HG03280 (cell line): Measurements from ENCODE around the gene THOC3.
A peak's percentile ranks its signal among the peaks of the same experiment; 100 is the strongest.
"Not testable (repeated sequence)": the region's sequence is repeated elsewhere in the genome, so short reads cannot be mapped to it uniquely, and the experiment has no call there.

Experiments used
- ATAC-seq: cut with Tn5 transposase; IDR thresholded peaks from one replicate; pipeline ENCODE4 v1.9.1; 2021; ENCODE audit warnings: mild to moderate bottlenecking, moderate library complexity; ENCODE audit not compliant: unreplicated experiment

The THOC3 gene

DNA sequence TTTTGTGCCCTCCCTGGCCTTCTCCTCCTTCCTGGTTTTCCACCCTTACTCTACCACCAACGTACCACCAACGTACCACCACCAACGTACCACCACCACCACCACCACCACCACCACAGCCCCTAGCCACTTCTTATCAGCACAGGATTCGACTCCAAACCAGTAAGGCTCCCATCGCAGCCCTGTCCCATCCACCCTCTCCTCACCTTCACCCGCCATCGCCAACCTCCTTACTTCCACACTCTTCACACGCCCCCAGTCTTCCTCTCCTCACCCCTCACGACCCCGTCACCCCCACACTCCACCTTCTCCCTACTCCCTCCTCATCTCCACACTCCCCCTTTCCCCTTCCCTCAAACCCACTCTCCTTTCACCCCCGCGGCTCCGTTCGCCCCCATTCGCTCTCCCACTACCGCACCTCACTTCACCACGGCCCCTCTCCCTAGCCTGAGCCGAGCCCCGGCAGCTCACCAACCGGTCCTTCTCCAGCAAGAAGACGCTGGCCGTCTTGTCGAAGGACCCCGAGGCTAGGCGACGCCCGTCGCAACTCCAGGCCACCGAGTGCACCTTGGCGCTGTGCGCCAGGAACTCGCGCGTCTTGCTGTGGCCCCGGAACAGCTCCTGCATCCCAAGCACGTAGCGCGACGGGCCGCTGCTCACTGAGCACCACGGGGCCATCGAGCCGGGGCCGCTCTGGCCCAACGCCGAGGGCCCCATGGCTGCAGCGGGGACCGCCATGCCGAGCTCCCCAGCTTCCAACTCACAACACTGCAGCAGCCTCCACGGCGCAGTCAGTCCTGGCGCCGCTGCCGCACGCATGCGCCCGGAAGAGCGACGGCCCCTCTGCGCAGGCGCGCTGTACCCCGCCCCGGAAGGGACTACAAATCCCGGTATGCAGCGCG is at the start of gene THOC3:
Gene THOC3 (minus strand): TSS at position 845 of the 902 bp plus-strand sequence. CDS start 107 bp downstream, at position 738.
- ATAC-seq: peak; percentile 98

GRCh38 chr5:176017324-176017723 is 49.2 kb upstream of the THOC3 start:
- ATAC-seq: not testable (repeated sequence)

DNA sequence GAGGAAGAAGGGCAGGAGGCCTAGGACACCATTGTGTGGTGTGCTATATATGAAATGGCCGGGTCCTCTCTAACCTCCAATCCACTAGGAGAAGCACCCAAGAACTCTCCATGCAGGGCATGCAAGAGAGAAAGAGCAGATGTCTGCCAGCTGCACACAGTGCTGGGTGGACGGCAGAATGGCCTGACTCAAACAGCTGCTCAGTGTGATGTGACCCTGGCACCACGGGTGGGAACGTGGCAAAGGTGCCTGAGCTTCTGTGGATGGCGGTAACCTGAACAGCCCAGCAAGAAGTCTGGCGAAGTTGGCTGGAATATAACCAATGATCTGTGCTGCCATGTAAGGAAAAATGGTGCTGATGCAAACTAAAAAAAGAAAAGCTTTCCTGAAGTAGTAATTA is 46.2 kb upstream of the THOC3 start:
- ATAC-seq: not testable (repeated sequence)

GRCh38 chr5:176011088-176011487 is 43.0 kb upstream of the THOC3 start:
- not testable (repeated sequence) for ATAC-seq

DNA sequence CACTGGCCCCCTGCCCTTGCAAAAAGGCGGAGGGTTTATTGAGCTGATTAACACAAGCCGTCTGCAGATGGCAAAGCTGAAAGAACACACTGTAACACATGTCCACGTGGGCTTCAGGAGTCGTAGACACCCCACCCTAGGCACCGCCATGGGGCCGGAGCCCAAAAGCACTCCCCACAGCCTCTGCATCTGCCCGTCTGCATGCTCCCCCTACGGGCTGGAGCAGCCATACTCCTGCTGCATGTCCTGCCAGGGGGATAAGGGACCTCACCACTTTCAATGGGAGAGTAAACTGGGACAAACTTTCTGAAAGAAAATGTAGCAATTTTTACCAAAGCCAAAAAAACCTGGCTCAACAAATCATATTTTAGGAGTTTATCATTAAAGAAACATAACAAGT is 42.1 kb upstream of the THOC3 start:
- ATAC-seq: not testable (repeated sequence)

- not testable (repeated sequence) for ATAC-seq
Measured at GRCh38 chr5:176007220-176007619, 39.1 kb upstream of the THOC3 start.

GRCh38 chr5:176006819-176007218 is 38.7 kb upstream of the THOC3 start:
- ATAC-seq: not testable (repeated sequence)

GRCh38 chr5:175997979-175998378 is 29.9 kb upstream of the THOC3 start:
- ATAC-seq: not testable (repeated sequence)

DNA sequence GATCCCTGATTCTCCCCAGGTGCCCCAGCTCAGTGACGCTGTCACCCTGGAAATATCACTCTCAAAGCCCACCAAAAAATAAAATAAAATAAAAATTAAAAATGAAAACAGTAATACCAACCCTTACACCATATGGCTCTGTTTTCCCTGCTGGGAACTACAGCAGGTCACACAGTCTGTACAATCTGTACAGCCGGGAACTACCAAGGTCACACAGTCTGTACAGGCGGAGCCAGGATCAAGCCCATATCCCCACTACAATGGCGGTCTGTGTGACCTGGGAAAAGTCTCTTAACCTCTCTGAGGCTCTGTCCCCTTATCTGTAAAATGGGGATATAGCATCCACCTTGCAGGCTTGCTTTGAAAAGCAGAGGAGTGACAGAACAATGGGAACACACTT is 29.4 kb upstream of the THOC3 start:
- ATAC-seq: not testable (repeated sequence)

DNA sequence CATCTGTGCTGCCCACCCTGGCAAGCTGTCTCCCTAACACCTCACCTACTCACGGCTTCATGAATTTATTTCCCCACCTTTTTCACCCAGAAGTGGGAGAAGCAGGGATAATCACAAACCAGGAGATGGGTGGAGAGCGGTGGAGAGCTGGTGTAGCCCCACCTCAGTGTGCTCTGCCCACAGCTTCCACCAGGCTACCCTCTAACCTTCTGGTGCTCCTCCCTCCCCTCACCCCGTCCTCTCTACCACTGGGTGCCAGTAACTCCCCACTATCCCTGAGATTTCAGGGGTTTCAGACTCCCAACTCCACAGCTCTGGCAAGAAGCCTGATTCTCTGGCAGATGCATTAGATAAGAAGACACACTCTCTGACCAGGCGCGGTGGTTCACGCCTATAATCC is 28.7 kb upstream of the THOC3 start:
- ATAC-seq: not testable (repeated sequence)

- not testable (repeated sequence) for ATAC-seq
Measured at GRCh38 chr5:175995506-175995905, 27.4 kb upstream of the THOC3 start.

- ATAC-seq: not testable (repeated sequence)
Measured at GRCh38 chr5:175979371-175979995, 11.4 kb upstream of the THOC3 start.

DNA sequence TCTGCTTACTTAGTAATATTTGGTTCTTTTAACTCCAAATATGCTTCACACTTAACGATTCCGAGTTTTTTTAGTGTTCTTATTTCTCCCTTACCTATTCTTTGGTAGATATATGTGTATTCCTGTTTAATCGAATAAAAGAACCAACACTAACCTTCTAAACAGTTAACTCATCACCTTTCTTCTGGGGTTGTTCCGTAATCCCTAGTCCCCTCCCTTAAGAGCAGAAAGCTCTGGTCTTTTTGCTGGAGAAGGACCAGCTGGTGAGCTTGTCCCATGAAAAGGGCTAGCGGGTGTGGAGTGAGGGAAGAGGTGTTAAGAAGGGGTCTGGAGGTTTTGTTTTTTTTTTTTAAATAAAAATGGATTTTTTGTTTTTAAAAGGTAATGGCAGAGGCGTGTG is 266 bp upstream of the THOC3 start:
- ATAC-seq: peak; percentile 31

- ATAC-seq: not testable (repeated sequence)
Measured at GRCh38 chr5:175962329-175962728, 5.8 kb downstream of the THOC3 start.

- not testable (repeated sequence) for ATAC-seq
Measured at GRCh38 chr5:175960228-175960627, 7.9 kb downstream of the THOC3 start.

GRCh38 chr5:175958515-175958914 is 9.6 kb downstream of the THOC3 start:
- not testable (repeated sequence) for ATAC-seq

GRCh38 chr5:175954107-175954506 is 14.0 kb downstream of the THOC3 start:
- not testable (repeated sequence) for ATAC-seq

DNA sequence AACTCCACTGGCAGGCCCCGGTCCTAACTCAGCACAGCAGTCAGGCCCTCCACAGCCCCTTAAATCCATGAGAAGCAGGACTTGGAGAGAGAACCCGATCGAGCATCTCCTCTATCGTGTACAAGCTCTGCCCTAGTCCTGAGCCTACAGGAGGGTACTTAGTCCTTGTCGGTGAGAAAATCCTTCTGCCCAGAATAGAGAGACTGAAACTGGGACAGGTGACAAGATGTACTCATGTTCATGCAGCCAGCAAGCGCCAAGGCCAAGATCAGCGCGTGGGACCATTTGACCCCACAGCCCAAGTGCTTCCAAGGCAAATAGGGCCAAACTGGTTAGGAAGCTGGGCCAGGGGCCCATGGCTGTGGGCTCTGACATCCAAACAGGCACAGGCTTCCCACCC is 15.3 kb downstream of the THOC3 start:
- ATAC-seq: not testable (repeated sequence)

DNA sequence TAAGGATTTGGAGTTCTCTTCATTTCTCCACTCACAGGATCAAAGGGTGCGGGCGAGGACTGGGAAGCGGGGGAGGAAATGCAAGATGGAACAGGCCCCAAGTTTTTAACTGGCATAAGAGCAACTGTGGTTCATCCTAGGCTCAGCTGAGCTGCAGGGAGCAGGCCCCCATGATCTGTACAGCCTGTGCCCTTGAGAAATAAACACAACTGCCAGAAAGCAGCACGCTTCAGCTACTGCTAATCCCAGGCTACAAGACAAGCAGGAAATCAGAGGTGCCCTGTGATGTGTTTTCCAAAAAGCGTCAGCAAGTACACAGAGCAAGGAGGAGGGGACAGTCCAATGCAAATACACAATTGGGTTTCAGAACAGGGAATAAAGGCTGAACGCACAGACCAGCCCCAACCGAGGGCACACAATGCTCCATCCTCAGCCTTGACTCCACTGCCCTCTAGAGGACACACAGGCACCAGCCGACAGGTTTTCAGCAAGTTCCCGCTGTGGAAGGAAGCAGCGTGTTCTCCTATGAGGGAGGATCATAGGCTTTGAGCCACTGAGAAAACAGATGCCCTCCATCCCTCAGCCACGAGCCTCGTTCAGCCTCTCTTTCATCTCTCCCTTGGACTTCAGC is 16.7 kb downstream of the THOC3 start:
- peak; percentile 71 for ATAC-seq

- not testable (repeated sequence) for ATAC-seq
Measured at GRCh38 chr5:175948329-175949108, 19.6 kb downstream of the THOC3 start.

- not testable (repeated sequence) for ATAC-seq
Measured at GRCh38 chr5:175943253-175943652, 24.9 kb downstream of the THOC3 start.
